Panc1 (cell line): ENCODE measurements around the gene TNIK.

Source experiments
- POLR2AphosphoS5 ChIP-seq: IDR thresholded peaks from 2 replicates; pipeline ENCODE4 v1.6.1; 2012; ENCODE audit warnings: mild to moderate bottlenecking, low read depth, low read length, moderate library complexity
- TF ChIP-seq, protein P1 (sequence below): fragments of 450-650 bp; IDR thresholded peaks from 2 replicates; pipeline ENCODE4 v1.5.1; 2017; ENCODE audit warnings: mild to moderate bottlenecking

DNA sequence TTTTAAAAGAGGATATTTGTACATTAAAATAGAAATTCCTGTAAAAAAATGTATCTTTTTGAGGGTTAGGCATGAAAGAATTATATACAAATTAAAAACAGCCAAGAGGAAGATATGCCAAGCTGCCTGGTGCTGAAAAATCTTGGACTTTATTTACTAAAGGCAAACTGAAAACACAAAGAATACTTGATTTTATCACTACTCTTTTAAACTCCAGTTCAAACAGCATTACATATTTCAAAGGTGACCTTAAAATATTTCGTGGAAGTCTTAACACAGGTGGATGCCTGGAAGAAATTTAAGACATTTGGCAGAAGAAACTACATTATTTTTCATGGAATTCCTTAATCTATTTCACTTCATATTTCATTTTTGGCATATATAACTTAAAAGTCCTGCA is 332.6 kb downstream of the TNIK start:
- TF ChIP-seq, protein P1, sequence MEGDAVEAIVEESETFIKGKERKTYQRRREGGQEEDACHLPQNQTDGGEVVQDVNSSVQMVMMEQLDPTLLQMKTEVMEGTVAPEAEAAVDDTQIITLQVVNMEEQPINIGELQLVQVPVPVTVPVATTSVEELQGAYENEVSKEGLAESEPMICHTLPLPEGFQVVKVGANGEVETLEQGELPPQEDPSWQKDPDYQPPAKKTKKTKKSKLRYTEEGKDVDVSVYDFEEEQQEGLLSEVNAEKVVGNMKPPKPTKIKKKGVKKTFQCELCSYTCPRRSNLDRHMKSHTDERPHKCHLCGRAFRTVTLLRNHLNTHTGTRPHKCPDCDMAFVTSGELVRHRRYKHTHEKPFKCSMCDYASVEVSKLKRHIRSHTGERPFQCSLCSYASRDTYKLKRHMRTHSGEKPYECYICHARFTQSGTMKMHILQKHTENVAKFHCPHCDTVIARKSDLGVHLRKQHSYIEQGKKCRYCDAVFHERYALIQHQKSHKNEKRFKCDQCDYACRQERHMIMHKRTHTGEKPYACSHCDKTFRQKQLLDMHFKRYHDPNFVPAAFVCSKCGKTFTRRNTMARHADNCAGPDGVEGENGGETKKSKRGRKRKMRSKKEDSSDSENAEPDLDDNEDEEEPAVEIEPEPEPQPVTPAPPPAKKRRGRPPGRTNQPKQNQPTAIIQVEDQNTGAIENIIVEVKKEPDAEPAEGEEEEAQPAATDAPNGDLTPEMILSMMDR, result no peak
- TF ChIP-seq POLR2AphosphoS5, result no peak
